Ascending aorta (tissue), 2 donors: ENCODE measurements around the gene C1QC. TPM values are rescaled to one million over a fixed set of nuclear protein-coding genes. Genes with fewer than 3 reads are reported as not detected.

ENCODE experiments used
- DNase-seq, 2 donors: peaks; one replicate each; pipeline ENCODE4 v3.0.0-alpha.2; 2019; ENCODE audit warnings: low spot score in 2 of 2
- H3K27ac ChIP-seq, 2 donors: fragments of 200-600 bp; sonication (generic); one replicate each; pipeline ENCODE4 v1.5.1; 2016 to 2017; ENCODE audit warnings: mild to moderate bottlenecking in 1 of 2
- H3K27me3 ChIP-seq: fragments of 200-600 bp; sonication (generic); one replicate; pipeline ENCODE4 v1.5.1; 2017
- H3K36me3 ChIP-seq, 2 donors: fragments of 200-600 bp; sonication (generic); one replicate each; pipeline ENCODE4 v1.5.1; 2016
- H3K4me1 ChIP-seq, 2 donors: fragments of 200-600 bp; sonication (generic); one replicate each; pipeline ENCODE4 v1.5.1; 2016 to 2017; ENCODE audit warnings: mild to moderate bottlenecking in 1 of 2
- H3K4me3 ChIP-seq, 2 donors: fragments of 200-600 bp; sonication (generic); one replicate each; pipeline ENCODE4 v1.5.1; 2016 to 2017; ENCODE audit warnings: mild to moderate bottlenecking in 1 of 2
- H3K9me3 ChIP-seq, 2 donors: fragments of 200-600 bp; sonication (generic); one replicate each; pipeline ENCODE4 v1.5.1; 2016
- intact Hi-C: fragments of 100-400 bp; cut with DNase I; formaldehyde crosslinking; loops from one replicate; pipeline ENCODE4 v1.15.1; 2023
- total RNA-seq: library from RNA; depleted of rRNA; stranded (reverse); fragments of >200 nt; gene quantifications from one replicate; pipeline ENCODE4 v1.1.0, GENCODE V29; 2016
- TF ChIP-seq, protein P1 (sequence below), 3 experiments: fragments of 200-600 bp in 2 of 3; fragments of 450-650 bp in 1 of 3; sonication (generic) in 2 of 3; IDR thresholded peaks; one replicate each; pipeline ENCODE4 v1.5.1; 2016 to 2019; ENCODE audit warnings: antibody characterized with exemption in 3 of 3, mild to moderate bottlenecking in 1 of 3, moderate library complexity in 1 of 3

C1QC gene
- 350 TPM for total RNA-seq

DNA sequence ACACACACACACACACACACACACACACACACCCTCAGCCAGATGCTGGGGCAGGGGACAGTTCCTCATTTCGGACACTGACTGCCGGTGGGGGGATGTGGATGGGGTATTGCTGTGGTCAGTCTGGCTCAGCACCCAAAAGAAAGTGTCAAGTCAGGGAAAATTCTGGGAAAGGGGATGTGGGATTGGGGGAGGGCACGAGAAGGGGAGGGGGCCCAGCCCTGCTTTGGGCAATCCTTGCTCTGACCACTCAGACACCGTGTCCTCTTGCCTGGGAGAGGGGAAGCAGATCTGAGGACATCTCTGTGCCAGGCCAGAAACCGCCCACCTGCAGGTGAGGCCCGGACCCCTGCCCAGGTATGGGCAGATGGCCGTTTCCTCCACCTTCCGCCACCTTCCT is at the start of gene C1QC:
Gene C1QC (plus strand): TSS at position 253 of the 400 bp plus-strand sequence. CDS start 391 bp downstream, outside the sequence.
- H3K36me3 ChIP-seq = no peaks in the 10 kb centered on the region
- TF ChIP-seq, protein P1, sequence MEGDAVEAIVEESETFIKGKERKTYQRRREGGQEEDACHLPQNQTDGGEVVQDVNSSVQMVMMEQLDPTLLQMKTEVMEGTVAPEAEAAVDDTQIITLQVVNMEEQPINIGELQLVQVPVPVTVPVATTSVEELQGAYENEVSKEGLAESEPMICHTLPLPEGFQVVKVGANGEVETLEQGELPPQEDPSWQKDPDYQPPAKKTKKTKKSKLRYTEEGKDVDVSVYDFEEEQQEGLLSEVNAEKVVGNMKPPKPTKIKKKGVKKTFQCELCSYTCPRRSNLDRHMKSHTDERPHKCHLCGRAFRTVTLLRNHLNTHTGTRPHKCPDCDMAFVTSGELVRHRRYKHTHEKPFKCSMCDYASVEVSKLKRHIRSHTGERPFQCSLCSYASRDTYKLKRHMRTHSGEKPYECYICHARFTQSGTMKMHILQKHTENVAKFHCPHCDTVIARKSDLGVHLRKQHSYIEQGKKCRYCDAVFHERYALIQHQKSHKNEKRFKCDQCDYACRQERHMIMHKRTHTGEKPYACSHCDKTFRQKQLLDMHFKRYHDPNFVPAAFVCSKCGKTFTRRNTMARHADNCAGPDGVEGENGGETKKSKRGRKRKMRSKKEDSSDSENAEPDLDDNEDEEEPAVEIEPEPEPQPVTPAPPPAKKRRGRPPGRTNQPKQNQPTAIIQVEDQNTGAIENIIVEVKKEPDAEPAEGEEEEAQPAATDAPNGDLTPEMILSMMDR (IDR thresholded peaks at IDR 0.05) = no peak
- H3K27me3 ChIP-seq = no peaks in the 10 kb centered on the region
- peak within 1 kb of the TSS in 1 of 2 donors; percentile 41 for H3K4me3 ChIP-seq
- H3K9me3 ChIP-seq = no peaks in the 10 kb centered on the region
- DNase-seq = peak; percentile 21 to 73
- H3K27ac ChIP-seq = no peak within 1 kb of the TSS
- intact Hi-C loops = no loop called here
- no peaks in the 10 kb centered on the region for H3K4me1 ChIP-seq

DNA sequence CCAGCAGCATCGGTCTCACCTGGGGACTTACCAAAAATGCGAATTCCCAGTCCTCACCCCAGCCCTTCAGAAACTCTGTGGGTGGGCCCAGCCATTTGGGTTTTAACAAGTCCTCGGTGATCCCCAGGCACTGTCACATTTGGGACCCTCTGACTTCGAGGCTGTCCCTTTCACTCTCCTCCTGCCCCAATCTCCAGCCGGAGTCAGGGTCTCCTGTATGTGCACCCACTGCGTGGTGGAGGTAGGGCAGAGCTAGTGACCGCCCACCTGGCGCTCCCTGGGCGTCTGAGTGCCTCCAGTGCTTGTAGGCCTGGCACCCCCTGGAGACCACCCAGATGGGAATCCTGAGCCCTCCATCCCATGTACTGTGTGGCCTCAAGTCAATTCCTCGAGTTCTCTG is 49.0 kb upstream of the C1QC start:
- no peaks in the 10 kb centered on the region for H3K36me3 ChIP-seq
- H3K9me3 ChIP-seq = no peaks in the 10 kb centered on the region
- no peak overlapping the region for H3K27ac ChIP-seq
- intact Hi-C loops = no loop called here
- DNase-seq = no peak
- H3K27me3 ChIP-seq = no peaks in the 10 kb centered on the region
- H3K4me3 ChIP-seq = no peak overlapping the region
- H3K4me1 ChIP-seq = no peaks in the 10 kb centered on the region
- TF ChIP-seq, protein P1 (IDR thresholded peaks at IDR 0.05) = no peak

DNA sequence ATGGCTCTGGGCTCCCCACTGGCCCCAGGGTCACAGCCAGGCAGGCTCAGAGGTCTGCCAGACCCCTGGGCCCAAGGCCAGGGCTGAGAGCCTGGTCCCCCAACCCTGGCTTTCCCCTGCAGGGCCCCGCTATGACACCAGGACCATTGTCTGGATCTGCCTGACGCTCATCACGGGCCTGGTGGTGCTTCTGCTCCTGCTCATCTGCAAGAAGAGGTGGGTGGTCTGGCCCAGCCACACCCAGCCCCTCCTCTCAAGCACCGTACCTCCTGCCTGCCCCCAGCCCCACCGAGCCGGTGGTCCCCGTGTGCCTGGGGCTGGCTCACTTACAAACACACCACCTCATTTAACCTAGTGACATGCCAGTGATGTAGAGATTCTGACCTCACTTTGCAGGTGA is 48.3 kb upstream of the C1QC start:
- H3K36me3 ChIP-seq = no peaks in the 10 kb centered on the region
- H3K27me3 ChIP-seq = no peaks in the 10 kb centered on the region
- no peak overlapping the region for H3K4me3 ChIP-seq
- intact Hi-C loops = no loop called here
- TF ChIP-seq, protein P1 (IDR thresholded peaks at IDR 0.05) = no peak
- no peak overlapping the region for H3K27ac ChIP-seq
- H3K4me1 ChIP-seq = no peaks in the 10 kb centered on the region
- no peak for DNase-seq
- no peaks in the 10 kb centered on the region for H3K9me3 ChIP-seq

DNA sequence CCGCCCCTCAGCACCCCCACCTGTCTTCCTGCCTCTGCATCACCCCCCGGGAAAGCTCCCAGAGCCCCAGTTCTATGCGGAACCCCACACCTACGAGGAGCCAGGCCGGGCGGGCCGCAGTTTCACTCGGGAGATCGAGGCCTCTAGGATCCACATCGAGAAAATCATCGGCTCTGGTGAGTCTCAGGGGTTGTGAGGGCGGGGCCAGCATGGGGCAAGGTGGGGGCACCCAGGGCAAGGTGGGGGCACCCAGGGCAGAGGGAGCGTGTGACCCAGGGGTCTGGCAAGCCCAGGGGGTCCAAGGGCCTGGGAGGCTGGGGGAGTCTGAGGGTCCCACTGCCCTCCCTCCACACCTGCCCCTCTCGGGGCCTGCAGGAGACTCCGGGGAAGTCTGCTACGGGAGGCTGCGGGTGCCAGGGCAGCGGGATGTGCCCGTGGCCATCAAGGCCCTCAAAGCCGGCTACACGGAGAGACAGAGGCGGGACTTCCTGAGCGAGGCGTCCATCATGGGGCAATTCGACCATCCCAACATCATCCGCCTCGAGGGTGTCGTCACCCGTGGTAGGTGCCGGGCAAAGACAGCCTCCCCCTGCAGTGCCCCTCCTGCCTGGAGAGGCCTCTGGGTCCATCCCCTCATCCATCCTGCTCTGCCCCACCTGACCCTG is 46.0 kb upstream of the C1QC start:
- TF ChIP-seq, protein P1 (IDR thresholded peaks at IDR 0.05) = no peak
- no peak overlapping the region for H3K4me3 ChIP-seq
- no peaks in the 10 kb centered on the region for H3K4me1 ChIP-seq
- H3K9me3 ChIP-seq = no peaks in the 10 kb centered on the region
- H3K36me3 ChIP-seq = no peaks in the 10 kb centered on the region
- no peak for DNase-seq
- H3K27ac ChIP-seq = no peak overlapping the region
- peaks cover 3% of the 10 kb centered on the region for H3K27me3 ChIP-seq
- intact Hi-C loops = no loop called here

DNA sequence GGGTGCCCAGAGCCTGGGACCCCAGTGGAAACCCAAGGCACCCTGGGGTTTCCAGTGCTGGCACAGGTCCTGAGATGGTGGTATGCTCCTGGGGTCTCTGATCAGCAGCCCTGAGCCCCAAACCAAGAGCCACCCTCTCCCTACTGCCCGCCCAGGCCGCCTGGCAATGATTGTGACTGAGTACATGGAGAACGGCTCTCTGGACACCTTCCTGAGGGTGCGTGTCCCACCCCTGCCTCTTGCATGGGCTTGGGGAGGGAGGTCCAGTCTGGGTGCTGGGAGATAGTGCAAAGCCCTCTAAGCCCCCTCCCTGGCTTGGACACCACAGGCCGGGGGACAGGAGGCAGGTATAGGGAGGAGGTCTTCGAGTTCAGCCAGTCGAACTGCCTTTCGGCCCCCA is 45.4 kb upstream of the C1QC start:
- no peaks in the 10 kb centered on the region for H3K36me3 ChIP-seq
- H3K27ac ChIP-seq = no peak overlapping the region
- no peaks in the 10 kb centered on the region for H3K9me3 ChIP-seq
- no peak for DNase-seq
- intact Hi-C loops = no loop called here
- no peak overlapping the region for H3K4me3 ChIP-seq
- TF ChIP-seq, protein P1 (IDR thresholded peaks at IDR 0.05) = no peak
- H3K4me1 ChIP-seq = no peaks in the 10 kb centered on the region
- peaks cover 3% of the 10 kb centered on the region for H3K27me3 ChIP-seq

DNA sequence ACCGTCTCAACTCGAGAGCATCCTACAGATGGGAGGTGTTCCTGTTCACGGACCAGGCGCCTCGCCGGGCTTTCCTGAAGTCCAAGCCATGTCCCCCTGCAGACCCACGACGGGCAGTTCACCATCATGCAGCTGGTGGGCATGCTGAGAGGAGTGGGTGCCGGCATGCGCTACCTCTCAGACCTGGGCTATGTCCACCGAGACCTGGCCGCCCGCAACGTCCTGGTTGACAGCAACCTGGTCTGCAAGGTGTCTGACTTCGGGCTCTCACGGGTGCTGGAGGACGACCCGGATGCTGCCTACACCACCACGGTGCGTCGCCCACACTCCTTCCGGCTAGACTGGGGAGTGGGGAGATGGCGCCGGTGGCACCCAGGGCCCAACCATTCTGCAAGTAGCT is 44.7 kb upstream of the C1QC start:
- Histone ChIP-seq H3K4me1 (no peaks in the 10 kb centered on the region), H3K27ac (no peak overlapping the region), H3K27me3 (peaks cover 3% of the 10 kb centered on the region), H3K36me3 (no peaks in the 10 kb centered on the region), H3K9me3 (no peaks in the 10 kb centered on the region), H3K4me3 (no peak overlapping the region)
- intact Hi-C loops = no loop called here
- TF ChIP-seq, protein P1 (IDR thresholded peaks at IDR 0.05) = no peak
- no peak for DNase-seq
